ENCODE data around the gene ARHGEF9. TPM values are rescaled to one million over a fixed set of nuclear protein-coding genes. Genes with fewer than 3 reads are reported as not detected.

ARHGEF9 gene
- total RNA-seq, 1 donor from 2014 or later, result 46.0 TPM

DNA sequence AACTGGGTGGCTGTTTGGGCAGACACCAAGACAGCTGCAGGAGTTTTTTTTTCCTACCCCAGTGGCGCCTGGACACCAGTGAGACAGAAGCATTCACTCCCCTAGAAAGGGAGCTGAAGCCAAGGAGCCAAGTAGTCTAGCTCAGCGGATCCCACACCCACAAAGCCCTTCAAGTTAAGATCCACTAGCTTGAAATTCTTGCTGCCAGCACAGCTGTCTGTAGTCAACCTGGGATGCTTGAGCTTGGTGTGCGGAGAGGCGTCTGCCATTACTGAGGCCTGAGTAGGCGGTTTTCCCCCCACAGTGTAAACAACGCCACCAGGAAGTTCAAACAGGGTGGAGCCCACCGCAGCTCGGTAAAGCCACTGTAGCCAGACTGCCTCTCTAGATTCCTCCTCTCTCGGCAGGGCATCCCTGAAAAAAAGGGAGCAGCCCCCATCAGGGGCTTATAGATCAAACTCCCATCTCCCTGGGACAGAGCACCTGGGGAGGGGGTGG lies 171.4 kb downstream of the ARHGEF9 start:
- no peaks in the 10 kb centered on the region for H3K27me3 ChIP-seq (ENCODE audit: insufficient read depth, low read length)
- H3K4me3 ChIP-seq (ENCODE audit: insufficient read depth, low read depth, low read length), result no peak overlapping the region
- no peak overlapping the region for H3K27ac ChIP-seq (ENCODE audit: low read depth, low read length)
- no peak overlapping the region for H3K4me3 Mint-ChIP-seq (ENCODE audit: unreplicated experiment)
- no peak overlapping the region for H3K9ac ChIP-seq (ENCODE audit: low read length)
- H3K27ac Mint-ChIP-seq (ENCODE audit: unreplicated experiment), result no peak overlapping the region
- no peak overlapping the region for H2AFZ ChIP-seq (ENCODE audit: low read depth, low read length)
- H3K27me3 Mint-ChIP-seq (ENCODE audit: low read depth, unreplicated experiment), result no peaks in the 10 kb centered on the region
- H3K9me3 Mint-ChIP-seq (ENCODE audit: unreplicated experiment), result peaks cover 3% of the 10 kb centered on the region
- no peaks in the 10 kb centered on the region for H3K4me1 Mint-ChIP-seq (ENCODE audit: low read depth, unreplicated experiment)
- no peaks in the 10 kb centered on the region for H3K4me1 ChIP-seq (ENCODE audit: insufficient read depth, low read length)
- TF ChIP-seq CTCF (IDR thresholded peaks at IDR 0.05; ENCODE audit: insufficient read depth, low read depth, low read length), result no peak
- TF ChIP-seq EZH2 (IDR thresholded peaks at IDR 0.05; ENCODE audit: insufficient read depth, low read length), result no peak
- no peaks in the 10 kb centered on the region for H4K20me1 ChIP-seq (ENCODE audit: insufficient read depth, low read length)
- no peaks in the 10 kb centered on the region for H3K36me3 ChIP-seq (ENCODE audit: insufficient read depth, low read length)
- H3K79me2 ChIP-seq (ENCODE audit: insufficient read depth, low read length), result no peaks in the 10 kb centered on the region
- FAIRE-seq, result no peak
- DNase-seq (ENCODE audit: low read depth), result no peak
- no peak overlapping the region for H3K4me2 ChIP-seq (ENCODE audit: low read length)
- H3K36me3 Mint-ChIP-seq (ENCODE audit: low read depth, unreplicated experiment), result no peaks in the 10 kb centered on the region
- no peaks in the 10 kb centered on the region for H3K9me3 ChIP-seq (ENCODE audit: insufficient read depth, low read depth, low read length)

DNA sequence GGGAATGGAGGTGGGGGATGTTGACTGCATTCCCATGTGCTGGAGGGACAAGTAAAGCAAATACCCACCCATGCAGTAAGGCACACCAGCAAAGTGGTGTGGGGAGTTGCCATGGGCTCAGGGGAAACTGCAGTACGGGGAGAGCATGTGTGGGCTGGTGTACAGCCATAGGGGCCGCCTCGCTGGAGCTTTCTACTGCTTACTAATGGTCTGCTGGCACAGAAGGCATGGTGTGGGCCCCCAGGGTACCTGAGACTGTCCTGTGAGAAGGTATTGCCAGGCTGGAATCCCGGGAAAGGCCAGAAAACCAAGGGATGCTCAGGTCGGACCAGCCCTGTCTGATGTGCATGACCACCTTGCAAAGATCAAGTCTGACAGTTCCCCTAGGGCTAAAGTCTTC lies 199.1 kb downstream of the ARHGEF9 start:
- no peaks in the 10 kb centered on the region for H3K27me3 Mint-ChIP-seq (ENCODE audit: low read depth, unreplicated experiment)

More for the DNA sequence above, 199.1 kb downstream of the ARHGEF9 start:
- H4K20me1 ChIP-seq (ENCODE audit: insufficient read depth, low read length), result no peaks in the 10 kb centered on the region
- DNase-seq (ENCODE audit: low read depth) (no peak), FAIRE-seq (no peak)
- H3K27ac ChIP-seq (ENCODE audit: low read depth, low read length), result no peak overlapping the region
- H3K9me3 Mint-ChIP-seq (ENCODE audit: unreplicated experiment), result peaks cover 1% of the 10 kb centered on the region
- H3K4me3 ChIP-seq (ENCODE audit: insufficient read depth, low read depth, low read length), result no peak overlapping the region
- H3K9me3 ChIP-seq (ENCODE audit: insufficient read depth, low read depth, low read length), result no peaks in the 10 kb centered on the region
- H3K79me2 ChIP-seq (ENCODE audit: insufficient read depth, low read length), result no peaks in the 10 kb centered on the region
- H3K27ac Mint-ChIP-seq (ENCODE audit: unreplicated experiment), result no peak overlapping the region
- no peak overlapping the region for H3K9ac ChIP-seq (ENCODE audit: low read length)
- H3K4me1 ChIP-seq (ENCODE audit: insufficient read depth, low read length), result no peaks in the 10 kb centered on the region
- no peaks in the 10 kb centered on the region for H3K36me3 ChIP-seq (ENCODE audit: insufficient read depth, low read length)
- no peak overlapping the region for H3K4me3 Mint-ChIP-seq (ENCODE audit: unreplicated experiment)
- no peaks in the 10 kb centered on the region for H3K4me1 Mint-ChIP-seq (ENCODE audit: low read depth, unreplicated experiment)
- no peaks in the 10 kb centered on the region for H3K36me3 Mint-ChIP-seq (ENCODE audit: low read depth, unreplicated experiment)
- no peaks in the 10 kb centered on the region for H3K27me3 ChIP-seq (ENCODE audit: insufficient read depth, low read length)
- no peak overlapping the region for H2AFZ ChIP-seq (ENCODE audit: low read depth, low read length)
- no peak for TF ChIP-seq EZH2 (IDR thresholded peaks at IDR 0.05; ENCODE audit: insufficient read depth, low read length)
- no peak for TF ChIP-seq CTCF (IDR thresholded peaks at IDR 0.05; ENCODE audit: insufficient read depth, low read depth, low read length)
- no peak overlapping the region for H3K4me2 ChIP-seq (ENCODE audit: low read length)

Small RNAs within 50 kb of the gene (microRNA-seq; reads per million reads assigned to microRNA genes)
- gene MIR1468, result 19.7 reads per million, percentile 46 among the genes with 10 or more reads in this experiment
